Stimulated activated memory B cell treated with anti-CD40 and anti-IgM and Interleukin-4, amounts not matched to agents 10 μg/mL and 1 μg/mL and 100 μg/mL, for 72 hours (primary cell): Measurements from ENCODE around the gene SLFN12L.
A peak's percentile ranks its signal among the peaks of the same experiment; 100 is the strongest.
"Not testable (repeated sequence)": the region's sequence is repeated elsewhere in the genome, so short reads cannot be mapped to it uniquely, and the experiment has no call there.

Source experiments
- ATAC-seq: fragments of 150-1000 bp; cut with Tn5 transposase; 2 replicates; pipeline ENCODE4 v1.10.0; 2021
- H3K27ac Mint-ChIP-seq: one replicate; pipeline ENCODE4 v1.8.0; 2022; ENCODE audit warnings: mild to moderate bottlenecking, mixed read lengths
- H3K27me3 Mint-ChIP-seq: one replicate; pipeline ENCODE4 v1.8.0; 2022; ENCODE audit warnings: mixed read lengths
- H3K36me3 Mint-ChIP-seq: one replicate; pipeline ENCODE4 v1.8.0; 2022; ENCODE audit warnings: mixed read lengths
- H3K4me1 Mint-ChIP-seq: one replicate; pipeline ENCODE4 v1.8.0; 2022; ENCODE audit warnings: mixed read lengths
- H3K4me3 Mint-ChIP-seq: one replicate; pipeline ENCODE4 v1.8.0; 2022; ENCODE audit warnings: mild to moderate bottlenecking, moderate library complexity, mixed read lengths
- H3K9me3 Mint-ChIP-seq: one replicate; pipeline ENCODE4 v1.8.0; 2022; ENCODE audit warnings: mixed read lengths

SLFN12L gene

DNA sequence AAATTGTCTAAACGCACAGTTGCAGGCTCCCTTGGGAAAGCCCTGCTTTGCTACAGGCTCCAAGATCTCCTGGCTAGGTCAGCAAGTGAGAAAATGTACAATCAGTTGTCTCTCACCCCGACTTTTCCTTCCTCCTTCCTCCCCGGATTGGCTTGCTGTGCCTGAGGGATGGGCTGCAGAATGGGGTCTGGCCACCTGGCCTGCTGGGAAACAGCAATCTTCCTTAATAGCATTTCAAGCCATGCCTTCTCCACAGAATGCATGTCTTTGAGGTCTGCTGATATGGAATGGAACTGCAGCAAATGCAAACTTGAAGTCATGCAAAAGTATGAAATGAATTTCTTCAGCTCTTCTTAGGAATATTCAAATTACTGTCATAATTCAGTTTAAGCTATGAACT is 46.1 kb downstream of the SLFN12L start:
- peaks cover 27% of the 10 kb centered on the region for H3K4me1 Mint-ChIP-seq
- peaks cover 6% of the 10 kb centered on the region for H3K9me3 Mint-ChIP-seq
- H3K36me3 Mint-ChIP-seq, result no peaks in the 10 kb centered on the region
- no peak overlapping the region for H3K4me3 Mint-ChIP-seq
- no peak for ATAC-seq
- peaks cover 86% of the 10 kb centered on the region for H3K27me3 Mint-ChIP-seq
- no peak overlapping the region for H3K27ac Mint-ChIP-seq

DNA sequence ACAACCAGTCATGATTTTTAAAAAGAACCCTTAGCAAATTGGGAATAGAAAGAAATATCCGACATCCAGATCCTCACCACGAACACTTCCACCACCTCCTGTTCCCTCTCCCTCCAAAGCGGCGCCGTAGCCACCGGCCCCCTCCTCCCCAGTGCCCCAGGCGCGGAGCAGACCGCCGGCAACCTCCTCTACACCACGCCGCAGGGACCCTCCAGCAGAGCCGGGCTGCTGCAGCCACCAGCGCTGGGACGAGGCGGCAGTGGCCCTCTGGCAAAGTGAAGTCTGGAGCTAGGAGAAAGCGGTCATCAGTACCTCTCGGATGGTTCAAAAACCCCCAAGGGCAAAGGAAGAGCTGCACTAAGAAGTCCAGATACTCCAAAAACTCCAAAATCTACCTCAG is 47.5 kb downstream of the SLFN12L start:
- Mint-ChIP-seq H3K9me3 (peaks cover 6% of the 10 kb centered on the region), H3K27ac (no peak overlapping the region), H3K36me3 (no peaks in the 10 kb centered on the region), H3K4me3 (no peak overlapping the region), H3K4me1 (peaks cover 27% of the 10 kb centered on the region), H3K27me3 (peaks cover 80% of the 10 kb centered on the region)
- ATAC-seq, result no peak

DNA sequence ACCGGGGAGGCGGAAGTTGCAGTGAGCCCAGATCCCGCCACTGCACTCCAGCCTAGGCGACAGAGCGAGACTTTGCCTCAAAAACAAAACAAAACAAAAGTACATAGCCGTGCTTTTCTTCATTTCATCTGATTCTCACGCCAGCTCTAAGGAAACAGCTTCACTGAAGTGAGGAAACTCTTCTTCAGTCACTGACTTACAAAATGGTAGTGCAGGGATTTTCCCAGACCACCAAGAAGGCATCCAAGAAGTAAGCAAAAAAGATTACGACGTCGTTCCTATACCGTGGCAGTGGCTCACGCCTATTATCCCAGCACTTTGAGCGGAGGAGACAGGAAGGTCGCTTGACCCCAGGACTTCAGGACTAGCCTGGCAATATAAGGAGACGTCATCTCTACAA is 48.5 kb downstream of the SLFN12L start:
- no peak for ATAC-seq
- Mint-ChIP-seq H3K4me3 (no peak overlapping the region), H3K9me3 (peaks cover 8% of the 10 kb centered on the region), H3K36me3 (no peaks in the 10 kb centered on the region), H3K27ac (no peak overlapping the region), H3K27me3 (peaks cover 71% of the 10 kb centered on the region), H3K4me1 (peaks cover 27% of the 10 kb centered on the region)

DNA sequence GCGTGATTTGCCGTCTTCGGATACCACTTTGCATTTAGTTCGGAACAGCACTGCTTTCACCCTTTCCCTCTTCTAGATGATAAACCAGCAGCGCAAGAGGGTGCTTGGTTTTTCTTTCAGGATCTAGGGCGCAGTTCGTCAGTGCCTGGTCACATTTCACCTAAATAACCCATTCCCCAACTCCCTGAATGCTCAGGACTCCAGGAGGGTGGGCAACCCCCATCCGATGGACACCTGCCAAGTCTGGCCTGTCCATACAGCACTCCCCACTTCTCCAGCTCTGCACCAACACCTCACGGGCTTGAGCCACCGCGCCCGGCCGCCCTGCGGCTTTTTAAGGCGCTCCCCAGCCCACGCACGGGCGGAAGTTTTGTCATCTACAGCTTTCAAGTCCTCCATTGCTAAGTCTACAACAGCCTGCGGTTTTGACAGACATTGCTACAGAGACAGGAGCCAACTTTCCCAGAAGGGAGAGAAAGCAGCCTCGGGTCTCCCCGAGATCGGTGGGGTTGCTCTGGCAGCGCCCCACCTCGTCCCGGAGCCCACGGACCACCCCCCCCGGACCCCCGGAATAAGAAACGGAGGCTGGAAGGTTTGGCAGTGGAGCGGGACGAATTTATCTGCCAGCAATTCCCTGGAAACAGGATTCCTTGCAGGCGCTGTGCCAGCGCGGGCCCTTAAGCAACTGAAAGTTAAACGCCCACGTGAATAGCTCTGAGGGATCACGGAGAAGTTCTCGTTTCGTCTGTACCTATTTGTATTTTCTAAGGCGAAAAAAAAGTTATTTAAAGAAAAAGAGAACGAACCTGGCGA is 50.4 kb downstream of the SLFN12L start:
- peak overlapping the region; percentile 87 for H3K27ac Mint-ChIP-seq
- peaks cover 22% of the 10 kb centered on the region for H3K4me1 Mint-ChIP-seq
- H3K27me3 Mint-ChIP-seq, result peaks cover 55% of the 10 kb centered on the region
- H3K4me3 Mint-ChIP-seq, result peak overlapping the region; percentile 87
- no peaks in the 10 kb centered on the region for H3K36me3 Mint-ChIP-seq
- peak; percentile 82 for ATAC-seq
- H3K9me3 Mint-ChIP-seq, result peaks cover 9% of the 10 kb centered on the region

DNA sequence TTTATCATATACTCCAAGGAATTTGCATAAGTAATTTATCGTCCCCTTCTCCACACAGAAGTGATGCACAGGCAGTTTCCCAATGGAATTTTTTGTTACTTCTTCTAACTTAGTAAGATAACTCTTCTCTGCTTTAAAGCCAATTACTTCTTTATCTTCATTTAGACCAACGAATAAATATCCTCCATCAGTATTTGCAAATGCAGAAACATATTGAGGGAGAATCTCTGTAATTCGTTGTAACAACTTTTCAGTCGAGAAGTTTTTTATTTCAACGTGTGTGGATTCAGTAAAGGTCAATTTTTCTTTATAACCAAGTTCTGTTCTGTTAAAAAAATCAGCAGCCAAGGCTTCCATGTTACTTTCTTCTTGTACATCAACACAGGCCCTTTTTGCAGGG is 58.2 kb downstream of the SLFN12L start:
- H3K9me3 Mint-ChIP-seq, result peaks cover 7% of the 10 kb centered on the region
- peaks cover 27% of the 10 kb centered on the region for H3K36me3 Mint-ChIP-seq

DNA sequence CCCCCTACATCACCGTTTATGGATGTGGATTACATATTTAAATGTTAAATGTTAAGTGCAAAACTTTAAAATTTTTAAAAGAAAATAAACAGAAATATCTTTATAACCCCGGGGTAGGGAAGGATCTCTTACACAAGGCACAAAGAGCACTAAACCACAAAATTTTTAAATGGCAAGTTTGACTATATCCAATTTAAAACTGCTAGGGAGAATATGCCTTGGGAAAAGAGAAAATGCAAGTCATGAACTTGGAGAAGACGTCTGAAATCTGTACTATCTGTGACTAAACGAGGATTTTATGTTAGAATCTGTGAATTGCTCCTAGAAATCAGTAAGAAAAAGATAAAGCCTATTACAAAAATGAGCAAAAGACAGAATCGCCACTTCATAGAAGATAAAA is 60.2 kb downstream of the SLFN12L start:
- Mint-ChIP-seq H3K4me1 (no peaks in the 10 kb centered on the region), H3K27me3 (no peaks in the 10 kb centered on the region), H3K4me3 (no peak overlapping the region), H3K27ac (no peak overlapping the region), H3K9me3 (peaks cover 7% of the 10 kb centered on the region), H3K36me3 (peaks cover 27% of the 10 kb centered on the region)
- no peak for ATAC-seq

More for the DNA sequence above, 58.2 kb downstream of the SLFN12L start:
- Mint-ChIP-seq H3K4me3 (no peak overlapping the region), H3K27me3 (no peaks in the 10 kb centered on the region), H3K27ac (no peak overlapping the region), H3K4me1 (no peaks in the 10 kb centered on the region)
- ATAC-seq, result no peak

DNA sequence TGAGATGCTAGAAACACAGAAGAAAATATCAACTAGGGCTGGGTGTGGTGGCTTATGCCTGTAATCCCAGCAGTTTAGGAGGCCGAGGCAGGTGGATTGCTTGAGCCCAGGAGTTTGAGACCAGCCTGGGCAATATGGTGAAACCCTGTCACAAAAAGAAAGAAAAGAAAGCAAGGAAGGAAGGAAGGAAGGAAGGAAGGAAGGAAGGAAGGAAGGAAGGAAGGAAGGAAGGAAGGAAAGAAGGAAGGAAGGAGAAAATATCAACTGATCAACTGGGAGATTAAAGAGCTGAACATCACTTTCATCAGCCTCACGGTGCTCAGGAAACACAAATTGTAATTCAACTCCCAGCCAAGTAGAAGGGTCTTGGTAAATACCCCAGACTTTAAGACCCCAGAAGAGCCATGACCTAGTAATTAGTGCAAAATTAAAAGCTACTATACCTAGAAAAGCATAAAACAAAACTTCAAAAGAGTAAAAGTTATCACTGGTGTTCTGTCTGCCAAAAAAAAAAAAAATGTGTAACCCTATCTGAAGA is 61.1 kb downstream of the SLFN12L start:
- H3K27me3 Mint-ChIP-seq, result no peaks in the 10 kb centered on the region
- H3K36me3 Mint-ChIP-seq, result peaks cover 27% of the 10 kb centered on the region
- H3K9me3 Mint-ChIP-seq, result peaks cover 10% of the 10 kb centered on the region
- H3K4me1 Mint-ChIP-seq, result no peaks in the 10 kb centered on the region
- ATAC-seq, result no peak
- H3K27ac Mint-ChIP-seq, result no peak overlapping the region
- no peak overlapping the region for H3K4me3 Mint-ChIP-seq

DNA sequence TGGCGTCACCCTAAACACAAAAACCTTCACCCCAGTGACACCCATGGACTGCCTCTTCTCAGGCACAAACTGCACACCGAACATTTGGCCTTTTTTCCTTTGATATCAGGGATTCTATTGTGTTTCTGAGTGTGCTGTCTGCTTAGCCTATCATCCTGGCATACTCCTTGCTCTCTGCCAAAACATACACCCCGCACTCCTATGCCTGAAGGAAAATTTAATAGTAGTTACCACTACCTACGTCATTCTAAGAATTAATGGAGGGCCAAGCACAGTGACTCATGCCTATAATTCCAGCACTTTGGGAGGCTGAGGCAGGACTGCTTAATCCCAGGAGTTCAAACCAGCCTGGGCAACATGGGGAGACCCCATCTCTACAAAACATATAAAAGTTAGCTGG is 69.0 kb downstream of the SLFN12L start:
- H3K36me3 Mint-ChIP-seq, result no peaks in the 10 kb centered on the region
- peaks cover 6% of the 10 kb centered on the region for H3K9me3 Mint-ChIP-seq
- H3K4me1 Mint-ChIP-seq, result peaks cover 8% of the 10 kb centered on the region
- no peaks in the 10 kb centered on the region for H3K27me3 Mint-ChIP-seq
- no peak overlapping the region for H3K4me3 Mint-ChIP-seq
- no peak overlapping the region for H3K27ac Mint-ChIP-seq
- no peak for ATAC-seq

DNA sequence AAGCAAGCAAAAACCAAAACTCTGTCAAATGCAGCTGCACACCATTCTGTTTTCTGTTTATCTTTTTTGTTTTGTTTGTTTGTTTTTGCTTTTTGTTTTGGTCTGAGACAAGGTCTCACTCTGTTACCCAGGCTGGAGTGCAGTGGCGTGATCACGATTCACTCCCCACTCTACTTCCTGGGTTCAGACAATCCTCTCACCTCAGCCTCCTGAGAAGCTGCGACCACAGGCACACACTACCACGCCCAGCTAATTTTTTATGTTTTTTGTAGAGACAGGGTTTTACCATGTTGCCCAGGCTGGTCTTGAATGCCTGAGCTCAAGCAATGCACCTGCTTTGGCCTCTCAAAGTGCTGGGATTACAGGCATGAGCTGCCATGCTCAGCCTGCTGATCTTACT is 69.7 kb downstream of the SLFN12L start:
- Mint-ChIP-seq H3K36me3 (no peaks in the 10 kb centered on the region), H3K4me3 (no peak overlapping the region), H3K9me3 (peaks cover 6% of the 10 kb centered on the region), H3K27ac (no peak overlapping the region), H3K27me3 (no peaks in the 10 kb centered on the region), H3K4me1 (peaks cover 8% of the 10 kb centered on the region)
- peak; percentile 61 for ATAC-seq

DNA sequence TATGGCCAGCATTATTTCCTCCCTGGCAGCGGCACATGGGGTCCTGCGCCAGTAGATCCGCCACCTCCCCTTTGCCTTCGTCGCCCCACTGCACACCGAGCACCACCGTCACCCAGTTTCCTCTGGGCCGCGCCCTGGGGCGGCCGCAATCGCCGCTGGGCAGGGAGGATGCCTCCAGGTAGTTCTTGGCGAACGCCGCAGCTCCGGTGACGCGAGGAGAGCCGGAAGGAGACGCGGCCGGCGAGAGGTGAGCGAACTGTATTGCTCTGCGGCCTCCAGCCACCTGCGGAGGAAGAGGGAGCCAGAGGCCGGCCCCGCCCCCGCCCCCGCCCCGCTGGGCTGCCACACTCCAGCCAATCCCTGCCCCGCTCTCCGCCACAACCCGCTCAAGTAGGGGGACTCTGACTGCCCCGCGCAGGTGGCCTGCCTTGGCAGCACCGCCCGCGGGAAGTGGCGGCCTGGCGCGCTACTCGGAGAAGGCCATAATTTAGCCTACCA is 77.1 kb downstream of the SLFN12L start:
- Mint-ChIP-seq H3K9me3 (peaks cover 3% of the 10 kb centered on the region), H3K27me3 (no peaks in the 10 kb centered on the region), H3K4me3 (peak overlapping the region; percentile 77), H3K36me3 (no peaks in the 10 kb centered on the region), H3K27ac (peak overlapping the region; percentile 79), H3K4me1 (peaks cover 17% of the 10 kb centered on the region)
- ATAC-seq, result peak; percentile 99

DNA sequence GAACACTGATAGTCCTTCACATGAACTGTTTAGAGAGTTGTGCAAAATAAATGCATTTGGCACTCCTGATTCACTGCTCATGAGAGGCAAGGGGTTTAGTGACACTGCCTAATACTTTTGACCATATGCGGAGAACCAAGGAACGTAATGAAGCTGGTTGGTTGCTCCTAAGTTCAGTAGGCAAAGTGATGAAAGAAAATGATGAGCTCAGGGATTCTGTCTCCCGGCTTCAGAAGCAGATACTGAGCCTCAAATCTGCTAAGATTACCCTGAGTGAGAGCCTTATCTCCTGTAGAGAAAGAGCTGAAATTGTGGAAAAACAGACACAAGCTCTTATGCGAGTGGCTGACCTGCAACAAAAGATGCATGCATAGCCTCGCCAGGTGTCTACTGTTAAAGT is 83.4 kb downstream of the SLFN12L start:
- H3K4me1 Mint-ChIP-seq, H3K27ac Mint-ChIP-seq, ATAC-seq, H3K36me3 Mint-ChIP-seq, H3K27me3 Mint-ChIP-seq, H3K9me3 Mint-ChIP-seq, H3K4me3 Mint-ChIP-seq: not testable (repeated sequence)

DNA sequence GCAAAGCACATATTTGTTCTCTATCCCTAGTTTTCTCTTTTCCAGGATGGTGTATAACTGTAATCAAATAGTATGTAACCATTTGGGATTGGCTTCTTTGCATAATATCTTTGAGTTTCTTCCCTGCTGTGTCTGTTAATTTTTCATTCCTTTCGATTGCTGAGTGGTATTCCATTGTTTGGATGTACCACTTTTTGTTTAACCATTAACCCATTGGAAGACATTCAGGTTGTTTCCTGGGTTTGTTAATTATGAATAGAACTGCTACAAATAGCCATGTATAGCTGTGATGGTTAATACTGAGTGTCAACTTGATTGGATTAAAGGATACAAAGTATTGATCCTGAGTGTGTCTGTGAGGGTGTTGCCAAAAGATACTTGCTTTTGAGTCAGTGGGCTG is 84.3 kb downstream of the SLFN12L start:
- no peaks in the 10 kb centered on the region for H3K9me3 Mint-ChIP-seq
- no peaks in the 10 kb centered on the region for H3K27me3 Mint-ChIP-seq
- no peak for ATAC-seq
- H3K27ac Mint-ChIP-seq, result no peak overlapping the region
- peaks cover 17% of the 10 kb centered on the region for H3K4me1 Mint-ChIP-seq
- no peaks in the 10 kb centered on the region for H3K36me3 Mint-ChIP-seq
- no peak overlapping the region for H3K4me3 Mint-ChIP-seq

DNA sequence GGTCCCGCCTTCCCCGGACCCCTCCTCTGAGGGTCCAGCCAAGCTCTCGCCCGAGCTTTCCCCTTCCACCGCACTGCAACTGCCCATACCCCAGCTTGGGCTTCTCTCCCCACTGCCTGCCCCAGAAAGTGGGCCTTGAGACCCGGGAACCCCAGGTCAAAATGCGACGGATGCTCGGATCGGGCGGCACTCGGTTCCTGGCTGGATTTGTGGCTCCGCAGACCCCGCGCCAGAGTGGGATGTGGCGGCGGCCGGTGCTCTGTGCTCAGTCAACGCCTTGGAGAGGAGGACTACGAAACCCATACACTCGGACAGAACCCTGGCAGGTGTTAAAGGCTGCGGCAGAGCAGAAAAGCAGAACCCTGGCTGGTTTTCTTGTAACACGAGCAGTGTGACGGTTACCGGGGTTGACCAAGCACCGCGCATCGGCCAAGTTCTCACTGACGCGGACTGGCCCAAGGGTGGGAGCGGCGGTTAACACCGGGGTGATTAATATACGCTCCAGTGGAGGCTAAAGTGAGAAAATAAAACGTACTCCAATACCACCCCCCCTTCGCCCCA is 88.0 kb downstream of the SLFN12L start:
- ATAC-seq, result peak; percentile 59
- no peaks in the 10 kb centered on the region for H3K36me3 Mint-ChIP-seq
- H3K4me1 Mint-ChIP-seq, result peaks cover 23% of the 10 kb centered on the region
- H3K4me3 Mint-ChIP-seq, result peak overlapping the region; percentile 93
- no peaks in the 10 kb centered on the region for H3K27me3 Mint-ChIP-seq
- peak overlapping the region; percentile 86 for H3K27ac Mint-ChIP-seq
- H3K9me3 Mint-ChIP-seq, result no peaks in the 10 kb centered on the region

DNA sequence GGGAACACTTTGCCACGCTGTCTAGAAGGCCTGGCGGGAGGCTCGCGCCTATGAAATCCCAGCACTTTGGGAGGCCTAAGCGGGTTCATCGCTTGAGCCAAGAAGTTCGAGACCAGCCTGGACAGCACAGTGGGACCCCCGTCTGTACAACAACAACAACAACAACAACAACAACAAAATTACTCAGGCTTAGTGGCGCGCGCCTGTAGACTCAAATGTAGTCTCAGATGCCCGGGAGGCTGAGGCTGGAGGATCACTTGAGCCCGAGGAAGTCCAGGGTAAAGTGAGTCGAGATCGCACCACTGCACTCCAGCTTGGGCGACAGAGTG is 88.6 kb downstream of the SLFN12L start:
- Mint-ChIP-seq H3K27me3 (no peaks in the 10 kb centered on the region), H3K36me3 (no peaks in the 10 kb centered on the region), H3K4me3 (peak overlapping the region; percentile 93), H3K4me1 (peaks cover 23% of the 10 kb centered on the region), H3K9me3 (no peaks in the 10 kb centered on the region), H3K27ac (peak overlapping the region; percentile 86)
- no peak for ATAC-seq

DNA sequence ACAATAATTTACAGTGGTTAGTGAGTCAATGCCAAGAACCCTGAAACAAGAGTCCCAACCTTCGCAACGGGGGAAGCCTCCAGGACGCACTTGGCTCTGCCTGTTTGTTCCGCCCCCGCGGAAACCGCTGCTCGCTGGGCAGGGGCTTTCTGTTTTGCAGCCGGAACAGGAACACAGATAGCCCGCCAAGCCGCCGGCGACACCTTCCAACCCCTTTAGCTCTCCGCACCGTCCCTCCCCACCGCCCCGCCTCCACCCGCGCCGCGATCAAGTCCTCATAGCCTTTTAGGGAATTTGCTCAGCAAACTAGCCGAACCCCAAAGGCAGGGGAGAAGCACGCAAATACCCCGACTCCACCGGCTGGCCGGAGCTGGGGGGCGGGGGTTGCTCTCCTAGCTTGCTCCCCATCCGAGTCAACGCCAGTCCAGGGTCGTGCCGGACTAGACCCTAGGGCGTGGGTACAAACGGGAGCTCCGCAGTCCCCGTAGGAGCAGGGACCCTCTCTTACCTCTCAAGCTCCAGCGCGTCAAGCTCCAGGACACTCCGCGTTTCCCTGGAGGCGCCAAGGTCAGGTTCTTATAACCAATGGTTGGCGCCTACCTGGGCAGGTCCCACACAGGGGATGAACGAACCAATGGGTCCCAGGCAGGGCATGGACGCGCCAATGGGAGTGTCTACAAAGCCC is 89.1 kb downstream of the SLFN12L start, which contains the start of gene SLFN13:
TSS of gene SLFN13 (minus strand) at position 553 of the 685 bp plus-strand sequence. CDS start 3,086 bp downstream, outside the sequence.
- Mint-ChIP-seq H3K27me3 (no peaks in the 10 kb centered on the region), H3K36me3 (no peaks in the 10 kb centered on the region), H3K27ac (peak within 1 kb of the TSS; percentile 86), H3K4me3 (peak within 1 kb of the TSS; percentile 93), H3K9me3 (no peaks in the 10 kb centered on the region), H3K4me1 (peaks cover 23% of the 10 kb centered on the region)
- peak; percentile 92 for ATAC-seq
